AG04450 (cell line): Measurements from ENCODE around the gene CTTNBP2. TPM values are rescaled to one million over a fixed set of nuclear protein-coding genes. Genes with fewer than 3 reads are reported as not detected.

Experiments used
- CTCF ChIA-PET: fragments of 300-600, 350-600 bp; formaldehyde crosslinking; extraction: SDS; loops from one replicate; lab custom pipeline; 2022; ENCODE audit warnings: antibody characterized with exemption, inconsistent platforms; lab: Charles Lee
- POLR2A ChIA-PET: fragments of 350-600 bp; formaldehyde crosslinking; extraction: SDS; loops from one replicate; lab custom pipeline; 2021; ENCODE audit warnings: antibody characterized with exemption, inconsistent platforms; lab: Yijun Ruan, JAX
- DNase-seq: peaks from one replicate; pipeline ENCODE4 v3.0.0-alpha.2; 2011; ENCODE audit warnings: low read depth, low spot score
- H3K27ac ChIP-seq: one replicate; pipeline ENCODE4 v1.5.1; 2012; ENCODE audit warnings: low read depth, low read length, control low read depth
- H3K27me3 ChIP-seq: one replicate; pipeline ENCODE4 v1.6.0; 2012; ENCODE audit warnings: low read length; ENCODE audit not compliant: control insufficient read depth, insufficient read depth
- H3K4me3 ChIP-seq: 2 replicates; pipeline ENCODE4 v1.5.1; 2011; ENCODE audit warnings: mild to moderate bottlenecking, low read depth, low read length, control low read depth
- H3K9me3 ChIP-seq: 2 replicates; pipeline ENCODE4 v1.5.1; 2012; ENCODE audit warnings: low read length; ENCODE audit not compliant: control insufficient read depth, insufficient read depth
- polyA plus RNA-seq: library from polyadenylated mRNA; depleted of rRNA; stranded (reverse); fragments of >200 nt; gene quantifications from 2 replicates; pipeline ENCODE4 v1.2.3, GENCODE V29; 2011
- TF ChIP-seq, protein P1 (sequence below): IDR thresholded peaks from 2 replicates; pipeline ENCODE4 v1.5.1; 2011; ENCODE audit warnings: low read depth, low read length, control low read depth, inconsistent platforms

Gene CTTNBP2
- polyA plus RNA-seq, 1 experiment: 14.4 TPM

DNA sequence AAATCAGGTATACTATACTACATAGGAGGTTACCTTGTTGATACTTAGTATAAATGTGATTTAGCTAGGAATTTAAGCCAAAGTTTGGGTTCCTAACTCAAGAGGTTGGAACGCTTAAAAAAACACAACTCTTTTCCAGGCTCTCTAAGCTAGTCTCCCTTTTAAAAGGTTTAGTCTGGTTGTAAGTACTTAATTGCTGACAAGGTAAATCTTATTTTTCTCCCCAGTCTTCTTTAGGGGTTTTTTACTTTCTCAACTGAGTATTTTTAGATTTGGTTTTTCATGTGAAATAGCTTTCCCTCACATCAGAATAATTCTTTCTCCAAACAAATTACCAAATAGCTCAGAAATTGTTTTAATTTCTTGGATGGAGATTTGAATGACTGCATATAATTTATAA, 20.8 kb upstream of the CTTNBP2 start:
- H3K4me3 ChIP-seq: no peak overlapping the region
- DNase-seq: no peak
- H3K27me3 ChIP-seq: no peaks in the 10 kb centered on the region
- no peak overlapping the region for H3K27ac ChIP-seq
- H3K9me3 ChIP-seq: no peaks in the 10 kb centered on the region
- ChIA-PET CTCF (interaction anchor here (1.2 kb wide), 1 partner anchor 143 kb away, joined by 3 read pairs; no protein-coding TSS in a partner anchor), POLR2A (no interaction called here)
- TF ChIP-seq, protein P1, sequence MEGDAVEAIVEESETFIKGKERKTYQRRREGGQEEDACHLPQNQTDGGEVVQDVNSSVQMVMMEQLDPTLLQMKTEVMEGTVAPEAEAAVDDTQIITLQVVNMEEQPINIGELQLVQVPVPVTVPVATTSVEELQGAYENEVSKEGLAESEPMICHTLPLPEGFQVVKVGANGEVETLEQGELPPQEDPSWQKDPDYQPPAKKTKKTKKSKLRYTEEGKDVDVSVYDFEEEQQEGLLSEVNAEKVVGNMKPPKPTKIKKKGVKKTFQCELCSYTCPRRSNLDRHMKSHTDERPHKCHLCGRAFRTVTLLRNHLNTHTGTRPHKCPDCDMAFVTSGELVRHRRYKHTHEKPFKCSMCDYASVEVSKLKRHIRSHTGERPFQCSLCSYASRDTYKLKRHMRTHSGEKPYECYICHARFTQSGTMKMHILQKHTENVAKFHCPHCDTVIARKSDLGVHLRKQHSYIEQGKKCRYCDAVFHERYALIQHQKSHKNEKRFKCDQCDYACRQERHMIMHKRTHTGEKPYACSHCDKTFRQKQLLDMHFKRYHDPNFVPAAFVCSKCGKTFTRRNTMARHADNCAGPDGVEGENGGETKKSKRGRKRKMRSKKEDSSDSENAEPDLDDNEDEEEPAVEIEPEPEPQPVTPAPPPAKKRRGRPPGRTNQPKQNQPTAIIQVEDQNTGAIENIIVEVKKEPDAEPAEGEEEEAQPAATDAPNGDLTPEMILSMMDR: no peak

DNA sequence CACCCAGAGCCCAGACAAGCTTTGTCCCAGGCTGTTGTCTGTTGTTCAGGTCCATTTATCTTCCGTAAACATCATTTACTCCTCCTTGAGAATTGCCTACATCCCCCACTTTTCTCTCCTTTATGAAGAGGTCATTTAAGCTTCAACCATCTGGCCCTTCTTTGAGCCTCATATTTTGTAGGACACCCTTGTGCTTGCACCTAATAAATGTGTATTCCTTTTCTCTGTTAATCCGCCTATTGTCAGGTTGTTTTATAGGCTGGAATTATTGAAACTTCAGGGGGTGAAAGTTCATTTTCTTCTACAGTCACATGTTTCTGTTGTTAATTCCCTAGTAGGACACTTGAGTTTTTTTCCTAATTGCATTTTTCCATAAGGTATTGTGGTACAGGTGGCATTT, 19.6 kb upstream of the CTTNBP2 start:
- H3K9me3 ChIP-seq: no peaks in the 10 kb centered on the region
- CTCF ChIA-PET: no interaction called here
- no peak overlapping the region for H3K27ac ChIP-seq
- DNase-seq: no peak
- POLR2A ChIA-PET: no interaction called here
- no peaks in the 10 kb centered on the region for H3K27me3 ChIP-seq
- TF ChIP-seq, protein P1: no peak
- no peak overlapping the region for H3K4me3 ChIP-seq

DNA sequence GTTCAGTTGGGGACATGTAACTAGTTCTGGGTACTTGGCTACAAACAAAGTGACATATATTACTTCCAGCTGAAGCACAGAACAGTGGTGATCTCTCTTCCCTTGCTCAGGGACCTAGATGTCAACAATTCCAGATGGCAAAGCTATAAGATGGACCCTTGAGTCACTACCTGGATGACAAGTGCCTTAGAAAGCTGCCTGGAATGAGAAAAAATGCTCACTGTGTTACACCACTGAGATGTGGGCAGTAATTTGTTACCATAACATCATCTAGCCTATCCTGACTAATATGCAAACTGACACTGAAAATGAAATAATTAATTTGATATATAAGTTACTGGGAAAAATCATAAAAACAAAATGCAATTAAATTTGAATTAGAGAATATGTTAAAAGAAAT, 16.4 kb upstream of the CTTNBP2 start:
- TF ChIP-seq, protein P1: no peak
- POLR2A ChIA-PET: no interaction called here
- no peaks in the 10 kb centered on the region for H3K9me3 ChIP-seq
- DNase-seq: no peak
- H3K4me3 ChIP-seq: no peak overlapping the region
- H3K27me3 ChIP-seq: no peaks in the 10 kb centered on the region
- no peak overlapping the region for H3K27ac ChIP-seq
- CTCF ChIA-PET: no interaction called here

GRCh38 chr7:117888627-117889026, 15.4 kb upstream of the CTTNBP2 start:
- TF ChIP-seq, protein P1: no peak
- H3K27ac ChIP-seq: no peak overlapping the region
- no peak for DNase-seq
- H3K4me3 ChIP-seq: no peak overlapping the region
- peaks cover 2% of the 10 kb centered on the region for H3K27me3 ChIP-seq
- CTCF ChIA-PET: interaction anchor here (0.9 kb wide), 1 partner anchor 13 kb away, joined by 4 read pairs; no protein-coding TSS in a partner anchor
- POLR2A ChIA-PET: no interaction called here
- H3K9me3 ChIP-seq: no peaks in the 10 kb centered on the region

DNA sequence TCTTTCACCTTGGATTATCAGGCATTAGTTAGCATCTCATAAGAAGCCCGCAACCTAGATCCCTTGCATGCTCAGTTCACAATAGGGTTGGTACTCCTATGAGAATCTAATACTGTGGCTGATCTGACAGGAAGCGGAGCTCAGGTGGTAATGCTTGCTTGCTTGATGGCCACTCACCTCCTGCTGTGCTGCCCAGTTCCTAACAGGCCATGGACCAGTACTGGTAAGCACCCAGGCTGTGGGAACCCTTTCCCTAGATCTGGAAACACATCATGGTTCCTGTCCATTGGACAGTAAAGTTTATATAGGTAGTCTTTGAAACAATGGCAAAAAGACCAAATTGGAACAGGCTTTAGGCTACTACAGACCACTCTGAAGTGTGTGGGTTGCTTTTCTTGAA, 9.4 kb upstream of the CTTNBP2 start:
- POLR2A ChIA-PET: no interaction called here
- no peak overlapping the region for H3K27ac ChIP-seq
- CTCF ChIA-PET: no interaction called here
- H3K9me3 ChIP-seq: no peaks in the 10 kb centered on the region
- no peak overlapping the region for H3K4me3 ChIP-seq
- TF ChIP-seq, protein P1: no peak
- no peak for DNase-seq
- peaks cover 2% of the 10 kb centered on the region for H3K27me3 ChIP-seq
